GM12873 (cell line): ENCODE results near the gene IGBP1.

ENCODE experiments used
- CTCF ChIP-seq: IDR thresholded peaks from 2 replicates; pipeline ENCODE4 v1.5.1; 2012; ENCODE audit warnings: low read depth, mild to moderate bottlenecking, moderate library complexity, low read length, control low read depth; ENCODE audit not compliant: insufficient read depth; ENCODE audit errors: missing control alignments

IGBP1 gene

GRCh38 chrX:70169281-70169680, 36.0 kb downstream of the IGBP1 start:
- TF ChIP-seq CTCF: no peak

- no peak for TF ChIP-seq CTCF
These were observed 38.4 kb downstream of the IGBP1 start for GRCh38 chrX:70171624-70172023.

GRCh38 chrX:70172221-70172620, 39.0 kb downstream of the IGBP1 start:
- TF ChIP-seq CTCF: no peak

GRCh38 chrX:70172964-70173363, 39.7 kb downstream of the IGBP1 start:
- no peak for TF ChIP-seq CTCF

GRCh38 chrX:70174754-70175153, 41.5 kb downstream of the IGBP1 start:
- no peak for TF ChIP-seq CTCF

- no peak for TF ChIP-seq CTCF
These were observed 42.1 kb downstream of the IGBP1 start for GRCh38 chrX:70175338-70175737.

- TF ChIP-seq CTCF: no peak
These were observed 43.8 kb downstream of the IGBP1 start, which contains the start of gene DGAT2L6 for GRCh38 chrX:70176938-70177533. Gene DGAT2L6 (plus strand): TSS chrX:70177483. CDS start chrX:70177583, 100 bp downstream.
